ENCODE data around the gene MDM2.
"Not testable (repeated sequence)": the region's sequence is repeated elsewhere in the genome, so short reads cannot be mapped to it uniquely, and the experiment has no call there.

The MDM2 gene

DNA sequence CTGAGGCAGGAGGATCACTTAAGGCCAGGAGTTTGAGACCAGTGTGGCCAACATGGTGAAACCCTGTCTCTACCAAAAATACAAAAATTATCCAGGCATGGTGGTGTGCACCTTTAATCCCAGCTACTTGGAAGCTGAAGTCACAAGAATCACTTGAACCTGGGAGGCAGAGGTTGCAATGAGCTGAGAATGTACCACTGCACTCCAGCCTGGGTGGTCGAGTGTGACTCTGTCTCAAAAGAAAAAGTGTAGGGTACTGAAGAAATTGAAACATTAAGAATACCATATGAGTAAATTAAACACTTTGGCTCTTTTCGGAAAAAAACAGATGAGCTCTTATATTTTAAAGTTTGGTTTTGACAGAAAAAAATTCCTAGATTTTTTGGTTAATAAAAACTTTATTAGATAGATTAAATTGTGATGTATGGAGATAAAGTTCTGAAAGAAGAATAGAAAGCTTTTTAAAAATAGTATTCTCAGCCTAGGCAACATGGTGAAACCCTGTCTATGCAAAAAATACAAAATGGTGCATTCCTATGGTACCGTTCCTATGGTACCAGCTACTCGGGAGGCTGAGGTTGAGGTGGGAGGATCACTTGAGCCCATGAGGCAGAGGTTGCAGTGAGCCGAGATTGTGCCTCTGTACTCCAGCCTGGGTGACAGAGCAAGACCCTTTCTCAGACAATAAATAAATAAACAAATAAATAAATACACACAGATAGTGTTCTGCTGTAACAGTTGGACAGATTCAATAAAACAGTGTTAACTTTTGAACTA is 20.1 kb downstream of the MDM2 start:
- DNase-seq (ENCODE audit: low read depth), result no peak

DNA sequence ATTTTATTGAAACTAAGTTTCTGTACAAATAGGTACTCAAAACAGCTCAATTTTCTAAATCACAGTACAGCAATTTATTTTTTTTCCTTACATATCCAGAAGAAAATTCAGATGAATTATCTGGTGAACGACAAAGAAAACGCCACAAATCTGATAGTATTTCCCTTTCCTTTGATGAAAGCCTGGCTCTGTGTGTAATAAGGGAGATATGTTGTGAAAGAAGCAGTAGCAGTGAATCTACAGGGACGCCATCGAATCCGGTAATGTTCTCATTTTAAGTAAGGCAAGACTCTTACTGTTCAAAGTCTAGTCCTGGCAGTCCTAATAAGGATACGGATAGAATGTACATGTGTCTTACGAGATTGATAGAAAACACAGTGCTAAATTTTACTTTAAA is 20.7 kb downstream of the MDM2 start:
- no peak for DNase-seq (ENCODE audit: low read depth)

DNA sequence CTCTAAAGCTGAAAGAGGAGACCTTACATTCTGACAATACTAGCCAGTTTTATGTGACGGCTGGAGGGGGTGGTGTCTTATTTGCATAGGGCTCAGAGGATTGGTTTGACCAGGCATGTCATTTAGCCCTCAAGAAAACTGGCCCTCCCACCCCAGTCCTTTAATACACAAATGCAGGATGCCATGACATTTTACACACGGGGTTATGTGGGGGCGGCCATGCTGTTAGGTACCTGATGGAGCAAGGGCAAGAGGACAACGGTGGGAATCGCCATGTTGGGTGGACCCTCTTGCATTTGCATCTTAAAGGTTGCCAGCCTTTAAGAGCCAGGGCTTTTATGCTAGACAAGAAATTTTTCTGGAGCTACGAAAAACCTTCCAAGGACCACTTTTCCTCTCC is 23.3 kb downstream of the MDM2 start:
- DNase-seq (ENCODE audit: low read depth), result no peak

DNA sequence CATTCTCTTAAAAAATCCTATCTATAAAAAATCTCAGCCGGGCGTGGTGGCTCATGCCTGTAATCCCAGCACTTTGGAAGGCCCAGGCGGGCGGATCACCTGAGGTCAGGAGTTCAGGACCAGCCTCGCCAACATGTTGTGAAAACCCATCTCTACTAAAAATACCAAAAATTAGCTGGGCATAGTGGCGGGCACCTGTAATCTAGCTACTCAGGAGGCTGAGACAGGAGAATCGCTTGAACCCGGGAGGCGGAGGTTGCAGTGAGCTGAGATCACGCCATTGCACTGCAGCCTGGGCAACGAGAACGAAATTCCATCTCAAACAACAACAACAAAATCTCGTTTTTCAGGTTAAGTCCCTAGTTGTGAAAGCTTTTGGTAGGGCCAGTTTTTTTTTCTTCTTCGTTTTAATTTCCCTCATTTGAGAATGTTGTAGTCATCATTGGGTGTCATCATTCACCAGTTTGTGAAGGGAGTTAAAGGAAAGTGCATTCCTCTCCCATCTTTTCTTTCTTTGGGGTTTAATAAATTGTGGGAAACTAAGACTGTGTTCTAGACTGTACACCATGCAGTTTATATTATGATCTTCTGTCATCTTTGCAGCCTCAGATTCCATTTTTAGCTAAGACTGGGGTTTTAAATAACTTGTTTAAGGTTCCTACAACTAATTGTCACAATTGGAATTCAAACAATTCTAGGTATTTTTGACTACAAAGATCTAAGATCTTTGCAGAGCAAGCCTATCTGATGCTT is 23.9 kb downstream of the MDM2 start:
- no peak for DNase-seq (ENCODE audit: low read depth)

DNA sequence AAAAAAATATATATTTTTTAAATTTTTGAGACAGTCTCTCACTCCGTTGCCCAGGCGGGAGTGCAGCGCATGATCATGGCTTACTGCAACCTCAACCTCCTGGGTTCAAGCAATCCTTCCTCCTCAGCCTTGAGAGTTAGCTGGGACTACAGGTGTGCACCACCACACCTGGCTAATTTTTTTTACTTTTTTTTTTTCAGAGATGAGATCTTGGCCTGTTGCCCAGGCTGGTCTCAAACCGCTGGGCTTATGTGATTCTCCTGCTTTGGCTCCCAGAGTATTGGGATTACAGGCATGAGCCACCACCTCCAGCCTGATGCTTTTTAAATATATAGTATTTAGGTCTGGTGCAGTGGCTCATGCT is 24.5 kb downstream of the MDM2 start:
- DNase-seq (ENCODE audit: low read depth), result no peak

DNA sequence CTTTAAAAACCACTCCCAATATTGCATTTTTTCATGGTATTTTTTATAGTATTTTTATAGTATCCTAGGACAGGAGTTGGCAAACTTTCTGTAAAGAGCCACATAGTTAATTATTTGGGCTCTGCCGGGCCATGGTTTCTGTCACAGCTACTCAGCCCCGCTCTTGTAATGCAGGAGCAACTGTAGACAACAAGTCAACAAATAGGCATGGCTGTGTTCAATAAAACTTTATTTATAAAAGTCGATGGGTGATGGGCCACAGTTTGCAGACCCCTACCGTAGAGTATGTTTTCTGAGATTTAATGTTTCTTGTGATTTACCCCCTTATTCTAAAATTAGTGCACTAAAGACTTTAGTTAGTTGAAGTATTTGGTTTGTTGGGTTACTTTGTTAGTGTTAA is 25.5 kb downstream of the MDM2 start:
- DNase-seq (ENCODE audit: low read depth), result no peak

DNA sequence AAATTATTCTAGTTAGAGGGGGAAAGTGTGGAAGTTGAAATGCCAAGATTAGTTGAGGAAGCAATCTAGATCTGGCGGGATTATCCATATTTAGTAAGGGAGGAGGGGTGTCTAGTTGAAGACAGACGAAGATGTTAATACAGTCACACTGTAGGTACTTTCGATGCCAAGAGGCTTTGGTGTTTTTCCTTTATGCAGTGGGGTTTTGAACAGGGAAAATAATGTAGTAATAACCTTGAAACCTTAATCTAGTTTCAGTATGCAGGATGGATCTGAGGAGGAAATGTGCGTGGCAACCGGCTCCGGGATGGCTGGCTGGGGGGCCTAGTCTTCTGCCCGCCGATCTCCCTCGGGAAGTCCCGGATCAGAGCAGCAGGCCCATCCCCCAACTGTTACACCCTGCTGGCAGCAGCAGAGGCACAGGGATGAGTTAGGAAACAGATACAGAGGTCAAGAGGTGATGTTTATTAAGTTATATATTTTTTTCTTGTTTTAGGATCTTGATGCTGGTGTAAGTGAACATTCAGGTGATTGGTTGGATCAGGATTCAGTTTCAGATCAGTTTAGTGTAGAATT is 27.4 kb downstream of the MDM2 start:
- no peak for DNase-seq (ENCODE audit: low read depth)

DNA sequence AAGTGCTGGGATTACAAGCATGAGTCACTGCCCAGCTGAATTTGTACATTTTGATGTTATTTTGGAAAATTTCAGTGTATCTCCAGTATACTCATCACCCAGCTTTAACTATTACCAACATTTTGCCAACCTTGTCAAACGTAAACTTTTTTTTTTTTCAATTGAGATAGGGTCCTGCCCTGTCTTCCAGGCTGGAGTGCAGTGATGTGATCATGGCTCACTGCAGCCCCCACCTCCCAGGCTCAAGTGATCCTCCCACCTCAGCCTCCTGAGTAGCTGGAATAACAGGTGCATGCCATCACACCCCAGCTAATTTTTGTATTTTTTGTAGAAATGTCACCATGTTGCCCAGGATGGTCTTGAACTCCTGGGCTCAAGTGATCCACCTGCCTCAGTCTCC is 29.2 kb downstream of the MDM2 start:
- DNase-seq (ENCODE audit: low read depth), result no peak

DNA sequence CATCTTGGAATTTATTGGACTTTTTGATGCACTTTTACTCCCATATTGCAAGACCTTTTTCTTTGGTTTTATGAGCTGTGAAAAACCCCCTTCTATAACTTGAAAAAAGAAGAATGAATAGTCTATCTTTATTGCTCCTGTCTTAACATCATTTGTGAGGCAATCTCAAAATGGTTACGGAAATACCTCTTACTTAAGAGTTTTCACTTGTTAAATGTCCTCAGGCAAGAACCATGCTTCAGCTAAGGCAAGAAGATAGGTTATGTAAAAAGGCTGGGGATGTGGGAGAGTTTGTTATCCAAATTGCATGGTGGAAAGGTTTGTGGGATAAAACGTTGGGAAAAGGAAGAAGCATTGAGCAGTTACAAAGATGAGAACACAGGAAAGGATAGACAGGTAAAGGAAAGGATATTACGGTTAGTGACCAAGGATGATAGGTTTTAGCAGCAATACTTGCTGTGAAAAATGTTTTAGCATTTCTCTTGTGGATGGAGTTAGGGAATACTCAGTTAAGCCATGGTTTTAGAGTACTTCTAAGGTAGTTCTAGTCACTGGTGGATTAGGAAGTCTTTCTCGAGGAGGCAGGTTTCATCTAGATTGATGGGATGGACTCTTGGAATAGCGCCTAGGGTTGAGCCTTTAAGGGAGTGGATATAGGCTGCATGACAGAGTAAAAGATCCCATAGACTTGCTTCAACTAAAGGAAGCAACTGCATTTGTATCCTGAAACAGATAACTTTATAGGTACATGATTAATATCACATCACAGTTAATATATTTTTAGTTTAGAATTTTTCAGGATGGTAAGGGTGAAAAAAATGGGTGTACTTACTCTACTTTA is 30.3 kb downstream of the MDM2 start:
- no peak for DNase-seq (ENCODE audit: low read depth)

DNA sequence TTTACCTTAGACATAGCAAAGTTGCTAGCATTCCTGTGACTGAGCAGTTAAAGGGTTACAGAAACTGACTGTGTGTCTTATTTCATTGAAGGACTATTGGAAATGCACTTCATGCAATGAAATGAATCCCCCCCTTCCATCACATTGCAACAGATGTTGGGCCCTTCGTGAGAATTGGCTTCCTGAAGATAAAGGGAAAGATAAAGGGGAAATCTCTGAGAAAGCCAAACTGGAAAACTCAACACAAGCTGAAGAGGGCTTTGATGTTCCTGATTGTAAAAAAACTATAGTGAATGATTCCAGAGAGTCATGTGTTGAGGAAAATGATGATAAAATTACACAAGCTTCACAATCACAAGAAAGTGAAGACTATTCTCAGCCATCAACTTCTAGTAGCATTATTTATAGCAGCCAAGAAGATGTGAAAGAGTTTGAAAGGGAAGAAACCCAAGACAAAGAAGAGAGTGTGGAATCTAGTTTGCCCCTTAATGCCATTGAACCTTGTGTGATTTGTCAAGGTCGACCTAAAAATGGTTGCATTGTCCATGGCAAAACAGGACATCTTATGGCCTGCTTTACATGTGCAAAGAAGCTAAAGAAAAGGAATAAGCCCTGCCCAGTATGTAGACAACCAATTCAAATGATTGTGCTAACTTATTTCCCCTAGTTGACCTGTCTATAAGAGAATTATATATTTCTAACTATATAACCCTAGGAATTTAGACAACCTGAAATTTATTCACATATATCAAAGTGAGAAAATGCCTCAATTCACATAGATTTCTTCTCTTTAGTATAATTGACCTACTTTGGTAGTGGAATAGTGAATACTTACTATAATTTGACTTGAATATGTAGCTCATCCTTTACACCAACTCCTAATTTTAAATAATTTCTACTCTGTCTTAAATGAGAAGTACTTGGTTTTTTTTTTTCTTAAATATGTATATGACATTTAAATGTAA is 31.5 kb downstream of the MDM2 start:
- DNase-seq (ENCODE audit: low read depth), result no peak

DNA sequence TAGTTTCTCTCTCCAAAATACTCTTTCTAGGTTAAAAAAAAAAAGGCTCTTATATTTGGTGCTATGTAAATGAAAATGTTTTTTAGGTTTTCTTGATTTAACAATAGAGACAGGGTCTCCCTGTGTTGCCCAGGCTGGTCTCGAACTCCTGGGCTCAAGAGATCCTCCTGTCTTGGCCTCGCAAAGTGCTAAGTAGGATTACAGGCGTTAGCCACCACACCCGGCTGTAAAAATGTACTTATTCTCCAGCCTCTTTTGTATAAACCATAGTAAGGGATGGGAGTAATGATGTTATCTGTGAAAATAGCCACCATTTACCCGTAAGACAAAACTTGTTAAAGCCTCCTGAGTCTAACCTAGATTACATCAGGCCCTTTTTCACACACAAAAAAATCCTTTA is 33.2 kb downstream of the MDM2 start:
- not testable (repeated sequence) for DNase-seq (ENCODE audit: low read depth)

DNA sequence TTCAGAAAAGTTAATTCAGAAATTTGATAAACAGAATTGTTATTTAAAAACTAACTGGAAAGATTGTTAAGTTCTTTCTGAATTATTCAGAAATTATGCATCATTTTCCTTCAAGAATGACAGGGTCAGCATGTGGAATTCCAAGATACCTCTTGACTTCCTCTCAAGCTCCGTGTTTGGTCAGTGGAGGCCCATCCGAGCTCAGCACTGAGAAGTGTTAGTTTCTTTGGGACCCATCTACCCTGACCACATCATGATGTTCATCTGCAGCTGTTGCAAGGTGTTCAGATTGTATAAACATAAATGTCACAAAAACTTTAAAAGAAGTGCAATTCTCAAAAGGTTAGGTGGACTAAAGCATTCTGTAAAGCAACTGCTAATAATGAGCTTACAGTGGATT is 33.7 kb downstream of the MDM2 start:
- DNase-seq (ENCODE audit: low read depth), result no peak

DNA sequence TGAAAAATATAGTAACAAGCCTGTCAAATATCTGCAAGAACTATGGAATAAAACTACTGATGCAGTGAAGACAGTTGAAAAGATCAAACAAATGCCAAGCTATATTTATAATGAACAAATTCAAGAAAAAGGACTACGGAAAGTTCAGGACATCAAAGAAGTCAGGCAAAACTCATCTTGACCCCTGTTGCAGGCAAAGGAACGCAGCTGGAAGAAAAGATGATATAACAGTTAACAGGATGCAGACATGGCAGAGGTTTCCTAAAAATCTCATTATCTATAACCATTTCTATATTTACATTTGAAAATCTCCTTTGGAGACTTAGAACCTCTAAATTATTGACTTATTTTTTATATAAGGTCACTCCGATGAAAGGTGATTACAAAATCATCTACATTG is 34.1 kb downstream of the MDM2 start:
- DNase-seq (ENCODE audit: low read depth), result no peak

DNA sequence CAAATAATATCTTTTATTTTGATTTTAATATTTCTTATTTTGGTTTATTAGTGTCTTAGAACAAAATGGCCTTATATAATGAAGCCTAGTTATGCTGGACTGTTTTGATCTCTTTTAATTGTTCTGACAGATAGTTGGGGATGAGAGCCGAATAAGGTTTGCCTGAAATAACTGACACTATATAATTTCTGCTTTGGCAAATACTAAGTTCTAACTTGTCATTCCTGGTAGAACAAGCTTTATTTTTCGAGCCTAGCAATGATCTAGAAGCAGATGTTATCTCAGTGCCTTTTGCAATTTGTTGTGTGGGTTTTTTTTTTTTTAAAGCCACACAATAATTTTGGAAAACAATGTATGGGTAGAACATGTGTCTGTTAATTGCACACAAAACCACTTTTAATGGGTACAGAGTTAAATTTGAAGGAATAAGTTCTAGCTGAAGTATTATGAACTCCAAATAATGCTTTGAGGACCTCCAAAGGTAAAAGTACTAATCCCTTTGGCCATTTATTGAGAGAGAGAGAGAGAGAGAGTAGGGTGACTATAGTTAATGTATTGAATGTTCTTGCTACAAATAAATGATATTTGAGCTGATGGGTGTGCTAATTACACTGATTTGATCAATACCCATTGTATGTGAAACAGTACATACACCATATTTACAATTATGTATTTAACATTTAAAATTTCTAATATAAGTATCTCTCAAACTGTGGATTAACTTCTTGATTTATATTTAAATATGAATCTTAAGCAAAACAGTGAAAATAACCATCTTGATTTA is 35.0 kb downstream of the MDM2 start:
- DNase-seq (ENCODE audit: low read depth), result no peak

DNA sequence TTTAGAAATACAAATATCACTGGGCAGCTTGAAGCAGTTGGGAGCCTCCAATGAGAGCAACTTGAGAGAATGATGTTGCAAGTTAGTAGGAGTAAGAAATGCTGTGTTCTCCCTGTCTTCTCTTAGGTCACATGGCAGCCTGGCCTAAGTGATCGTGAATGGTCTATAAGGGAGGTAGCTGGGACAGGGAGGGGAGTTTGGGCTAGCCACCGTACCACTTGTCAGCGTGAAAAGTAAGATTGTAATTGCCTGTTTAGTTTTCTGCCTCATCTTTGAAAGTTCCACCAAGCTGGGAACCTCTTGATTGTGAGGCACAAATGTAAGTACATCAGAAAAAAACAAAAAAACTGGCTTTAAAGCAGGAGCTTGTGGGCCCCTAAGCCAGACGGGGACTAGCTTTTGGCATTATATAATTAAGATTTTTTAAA is 36.4 kb downstream of the MDM2 start:
- DNase-seq (ENCODE audit: low read depth), result no peak

DNA sequence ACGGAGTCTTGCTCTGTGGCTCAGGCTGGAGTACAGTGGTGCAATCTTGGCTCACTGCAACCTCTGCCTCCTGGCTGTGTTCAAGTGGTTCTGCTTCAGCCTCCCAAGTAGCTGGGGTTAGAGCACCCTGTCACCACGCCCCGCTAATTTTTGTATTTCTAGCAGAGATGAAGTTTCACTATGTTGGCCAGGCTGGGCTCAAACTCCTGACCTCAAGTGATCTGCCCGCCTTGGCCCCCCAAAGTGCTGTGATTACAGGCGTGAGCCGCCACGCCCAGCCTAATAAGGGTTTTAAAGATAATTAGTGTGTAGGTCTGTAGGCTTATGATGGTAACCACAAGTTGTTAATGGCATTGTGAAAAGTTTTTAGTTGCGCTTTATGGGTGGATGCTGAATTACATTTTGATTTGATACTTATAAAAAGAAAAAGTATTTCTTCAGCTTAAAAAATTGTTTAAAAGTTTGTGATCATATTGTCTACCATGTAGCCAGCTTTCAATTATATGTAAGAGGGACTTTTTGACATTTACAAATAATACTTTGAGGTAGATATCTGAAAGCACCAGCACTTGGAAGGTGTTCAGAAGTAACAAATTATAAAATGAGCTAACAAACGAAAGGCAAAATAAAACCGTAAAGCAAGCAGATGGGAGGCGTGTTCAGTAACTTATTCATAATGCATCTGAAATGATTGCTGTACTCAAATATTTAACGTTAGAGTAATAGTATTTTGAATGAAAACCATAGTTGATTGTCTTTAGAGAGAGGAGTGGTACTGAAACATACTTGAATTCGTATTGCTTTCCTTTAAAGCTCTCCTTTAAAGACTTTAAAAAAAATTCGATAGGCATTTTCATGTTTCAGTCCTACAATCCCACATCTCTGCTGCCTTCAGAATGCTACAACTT is 37.1 kb downstream of the MDM2 start:
- DNase-seq (ENCODE audit: low read depth), result no peak

DNA sequence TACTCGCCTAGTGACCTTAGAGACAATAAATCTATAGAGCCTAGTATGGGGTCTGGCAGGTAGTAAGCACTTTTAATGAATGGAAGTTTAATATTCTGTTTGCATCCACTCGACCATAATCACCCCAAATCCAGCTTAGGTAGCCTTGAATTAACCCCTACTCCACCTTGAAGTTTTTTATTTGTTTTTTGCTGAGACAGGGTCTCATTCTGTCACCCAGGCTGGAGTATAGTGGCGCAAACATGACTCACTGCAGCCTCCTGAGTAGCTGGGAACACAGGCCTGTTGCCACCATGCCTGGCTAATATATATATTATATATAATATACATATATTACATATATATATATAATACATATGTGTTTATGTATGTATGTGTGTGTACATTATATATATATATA is 38.8 kb downstream of the MDM2 start:
- no peak for DNase-seq (ENCODE audit: low read depth)

DNA sequence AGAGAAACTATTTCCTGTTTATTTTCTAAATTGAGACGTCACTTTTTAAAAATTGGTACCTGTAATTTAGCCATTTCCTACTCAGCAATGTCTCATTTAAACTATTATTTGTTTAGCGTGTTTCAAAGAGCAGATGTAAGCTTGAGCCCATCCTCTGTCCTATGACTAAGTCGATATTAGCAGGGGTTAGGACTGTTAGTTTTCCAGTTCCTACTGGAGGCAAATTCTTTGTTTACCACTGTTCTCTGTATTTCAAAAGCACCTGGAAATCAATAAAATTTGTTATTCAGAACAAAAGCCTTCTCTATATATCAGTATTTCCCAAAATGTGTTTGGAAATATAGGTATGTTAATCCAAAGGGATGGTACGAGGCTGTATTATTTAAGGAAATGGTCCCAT is 42.4 kb downstream of the MDM2 start:
- no peak for DNase-seq (ENCODE audit: low read depth)

DNA sequence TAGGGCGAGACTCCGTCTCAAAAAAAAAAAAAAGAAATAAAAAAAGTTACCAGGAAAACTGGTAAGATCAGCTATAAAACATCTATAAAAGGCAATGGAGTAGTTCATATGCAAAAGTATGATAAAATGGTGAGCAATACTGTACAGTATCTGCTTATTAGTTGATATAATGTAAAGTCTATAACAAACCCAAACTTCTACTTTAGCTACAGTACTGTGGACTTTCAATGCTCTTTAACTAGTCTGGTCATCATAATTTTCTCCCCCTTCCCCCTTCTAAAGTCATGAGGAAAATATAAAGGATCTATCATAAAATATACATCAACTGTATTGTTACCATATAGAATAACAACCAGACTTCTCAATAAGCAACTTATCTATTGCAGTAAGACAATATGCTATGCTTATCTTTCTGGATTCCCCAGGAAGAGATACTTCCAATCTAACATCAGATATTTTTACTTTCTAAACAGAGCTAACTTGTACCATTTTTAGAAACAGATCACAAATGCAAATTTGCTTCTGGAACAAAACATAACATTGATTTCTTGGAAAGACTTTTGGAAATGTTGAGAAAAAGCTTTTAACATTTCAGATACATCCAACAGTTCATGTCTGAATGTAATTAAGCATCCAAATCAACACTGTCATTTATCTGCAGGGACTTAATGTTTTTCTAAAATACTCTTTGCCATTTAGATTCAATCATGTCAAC is 43.8 kb downstream of the MDM2 start:
- no peak for DNase-seq (ENCODE audit: low read depth)

All from non-pigmented ciliary epithelial cell (primary cell).